Posterior cingulate gyrus (tissue), 11 donors: ENCODE measurements around the gene NRN1L.
A peak's percentile ranks its signal among the peaks of the same experiment; 100 is the strongest.
"Not testable (repeated sequence)": the region's sequence is repeated elsewhere in the genome, so short reads cannot be mapped to it uniquely, and the experiment has no call there.

Source experiments
- DNase-seq, 10 donors: peaks; one replicate each; pipeline versions ENCODE4 v3.0.0 to v3.0.0-alpha.2; 2020 to 2021; ENCODE audit warnings: mixed read lengths in 3 of 10
- intact Hi-C: fragments of 100-400 bp; cut with DNase I; formaldehyde crosslinking; loops from one replicate; pipeline ENCODE4 v1.15.1; 2023

The NRN1L gene

GRCh38 chr16:67857547-67858233 lies 27.0 kb upstream of the NRN1L start:
- intact Hi-C loops = no loop called here

DNA sequence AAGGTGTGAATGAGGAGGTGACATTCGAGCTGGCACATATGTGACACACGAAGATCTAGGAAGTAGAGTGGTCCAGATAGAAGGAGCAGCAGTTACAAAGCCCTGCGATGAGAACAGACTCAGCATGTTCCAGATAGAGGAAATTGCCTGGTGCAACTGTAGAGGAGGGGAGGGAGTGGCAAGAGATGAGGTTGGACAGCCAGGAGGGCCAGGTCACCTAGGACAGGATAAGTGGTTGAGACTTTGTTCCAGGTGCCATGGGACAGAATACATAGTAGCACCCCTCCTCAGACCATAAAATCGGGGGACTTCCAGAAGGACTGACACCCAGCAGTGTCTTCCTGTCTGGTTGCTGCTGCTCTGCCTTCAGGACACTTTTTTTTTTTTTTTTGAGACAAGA lies 26.2 kb upstream of the NRN1L start:
- intact Hi-C loops = no loop called here
- DNase-seq = no peak

More at GRCh38 chr16:67857547-67858233, 27.0 kb upstream of the NRN1L start:
- DNase-seq = no peak

GRCh38 chr16:67860589-67861398 lies 23.9 kb upstream of the NRN1L start:
- DNase-seq = no peak
- intact Hi-C loops = no loop called here

DNA sequence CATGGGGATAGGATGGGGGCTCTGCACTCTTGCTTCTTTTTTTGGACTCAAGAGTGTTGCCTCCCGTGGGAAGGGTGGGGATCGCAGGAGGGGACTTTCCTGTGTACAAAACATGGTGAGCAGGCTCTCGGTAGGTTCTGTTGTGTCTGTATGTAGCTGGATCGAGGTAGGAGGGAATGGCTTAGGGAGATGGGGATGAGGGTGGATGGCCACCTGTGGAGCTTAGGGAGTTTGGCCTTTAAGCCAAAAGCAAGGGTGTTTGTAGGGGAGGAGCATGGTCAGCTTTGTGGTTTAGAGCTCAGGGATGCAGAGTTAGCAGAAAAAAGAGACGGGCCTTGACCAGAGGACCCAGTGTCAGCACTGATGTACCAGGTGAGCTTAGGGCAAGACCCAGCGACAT lies 22.8 kb upstream of the NRN1L start:
- no peak for DNase-seq
- intact Hi-C loops = no loop called here

DNA sequence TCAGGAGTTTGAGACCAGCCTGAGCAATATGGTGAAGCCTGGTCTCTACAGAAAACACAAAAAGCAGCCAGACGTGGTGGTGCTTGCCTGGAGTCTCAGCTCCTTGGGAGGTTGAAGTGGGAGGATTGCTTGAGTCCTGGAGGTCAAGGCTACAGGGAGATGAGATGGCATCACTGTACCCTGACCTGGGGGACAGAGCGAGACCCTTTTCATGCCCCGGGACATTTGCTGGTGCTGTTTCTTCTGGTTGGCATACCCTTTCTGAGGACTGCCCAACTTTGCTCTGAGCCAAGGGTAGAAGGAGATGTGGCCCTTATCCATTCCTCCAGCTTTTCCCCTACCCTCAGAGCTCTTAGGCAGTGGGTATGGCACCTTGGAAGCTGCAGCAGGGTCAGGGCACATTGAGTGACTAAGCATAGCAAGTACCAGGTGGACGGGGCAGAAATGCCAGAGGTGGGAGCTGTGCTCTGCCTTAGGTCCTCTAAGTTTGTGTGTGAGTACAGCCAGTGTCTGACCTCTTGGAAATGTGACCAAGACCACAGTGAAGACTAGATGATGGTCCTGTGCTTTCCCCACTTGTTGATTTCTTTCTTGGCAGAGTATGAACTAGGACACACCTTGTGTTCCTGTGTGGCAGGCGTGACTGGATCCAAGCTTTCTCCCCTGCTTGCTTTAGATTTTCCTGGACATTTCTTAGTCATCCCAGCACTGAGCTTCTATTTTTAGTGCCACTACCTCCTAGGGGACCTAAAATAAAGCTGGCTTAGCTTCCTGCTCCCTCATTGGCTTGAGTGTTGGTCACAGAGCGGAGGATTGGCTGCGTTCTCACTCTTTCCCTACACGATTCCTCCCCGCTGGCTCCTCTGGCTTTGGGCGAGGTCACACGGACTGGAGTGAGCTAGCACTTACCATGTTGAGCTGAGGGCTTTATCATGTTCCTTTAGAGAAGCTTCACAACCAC lies 21.8 kb upstream of the NRN1L start:
- peak in 8 of 10 donors; percentile 49 to 94 (median 69) for DNase-seq
- intact Hi-C loops = no loop called here

DNA sequence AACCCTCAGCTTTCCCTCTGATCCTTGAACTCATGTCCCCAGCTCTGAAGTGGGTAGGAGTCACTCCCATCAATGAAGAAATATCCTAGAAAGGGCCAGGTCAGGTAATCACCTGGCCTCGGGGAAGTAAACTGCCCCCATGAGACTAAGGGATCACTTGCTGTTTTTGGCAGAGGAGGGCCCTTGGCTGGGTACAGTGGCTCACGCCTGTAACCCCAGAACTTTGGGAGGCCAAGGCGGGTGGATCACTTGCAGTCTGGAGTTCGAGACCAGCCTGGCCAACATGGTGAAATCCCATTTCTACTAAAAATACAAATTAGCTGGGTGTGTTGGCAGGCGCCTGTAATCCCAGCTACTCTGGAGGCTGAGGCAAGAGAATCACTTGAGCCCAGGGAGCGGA lies 20.6 kb upstream of the NRN1L start:
- DNase-seq, intact Hi-C loops: not testable (repeated sequence)

DNA sequence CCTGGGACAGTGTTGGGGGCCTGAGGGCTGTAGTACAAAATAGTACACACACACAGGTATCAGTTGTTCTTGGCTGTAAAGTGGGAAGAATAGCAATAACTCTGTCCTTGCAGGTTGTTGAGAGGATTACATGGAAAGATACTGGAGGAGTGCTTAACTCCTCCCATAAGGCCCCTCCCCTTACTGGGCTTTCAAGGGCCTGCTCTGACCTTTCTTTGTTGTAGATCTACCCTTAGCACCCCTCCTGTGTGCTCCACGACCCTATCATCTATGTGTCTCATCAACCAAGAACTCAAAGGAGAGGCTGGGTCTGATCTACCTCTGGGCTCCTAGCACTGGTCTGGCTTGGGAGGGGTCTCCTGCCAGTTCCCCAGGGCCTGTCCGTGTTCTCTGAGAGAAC lies 20.1 kb upstream of the NRN1L start:
- DNase-seq = no peak
- intact Hi-C loops = no loop called here

DNA sequence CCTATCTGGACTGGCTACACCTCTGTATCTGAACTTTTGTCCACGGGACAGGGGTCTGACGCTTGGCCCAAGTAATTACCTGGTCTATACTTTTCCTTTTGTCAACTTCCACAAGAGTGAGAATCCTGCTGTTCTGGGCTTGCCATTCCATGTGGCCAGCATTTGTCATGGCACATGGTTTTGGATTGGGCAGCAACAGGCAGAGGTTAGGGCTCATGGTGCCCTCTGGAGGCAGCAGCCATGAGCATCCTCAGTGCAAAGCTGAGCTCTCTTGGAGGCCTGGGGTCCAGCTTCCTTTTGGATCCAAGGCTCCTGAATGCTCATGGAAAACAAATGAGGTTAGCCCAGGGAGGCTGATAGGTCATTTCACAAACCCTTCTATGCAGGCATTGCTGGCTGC lies 19.4 kb upstream of the NRN1L start:
- no peak for DNase-seq
- intact Hi-C loops = no loop called here

- peak in 8 of 10 donors; percentile 30 to 90 (median 54) for DNase-seq
Measured at GRCh38 chr16:67868290-67868689, 16.4 kb upstream of the NRN1L start.

DNA sequence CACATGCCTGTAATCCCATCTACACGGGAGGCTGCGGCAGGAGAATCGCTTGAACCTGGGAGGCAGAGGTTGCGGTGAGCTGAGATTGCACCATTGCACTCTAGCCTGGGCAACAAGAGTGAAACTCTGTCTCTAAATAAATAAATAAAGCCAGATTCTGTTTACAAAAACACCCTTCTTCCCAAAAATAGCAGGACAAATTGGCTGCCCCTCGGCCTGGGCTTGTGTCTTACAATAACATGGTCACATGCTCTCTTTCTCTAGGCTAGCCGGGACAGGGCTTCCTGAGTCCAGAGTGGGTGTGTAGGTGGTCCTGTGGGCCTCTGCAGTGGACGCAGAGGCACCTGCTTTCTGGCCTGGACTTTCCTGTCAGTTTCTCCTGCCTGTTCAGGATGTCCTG lies 15.0 kb upstream of the NRN1L start:
- intact Hi-C loops = no loop called here
- DNase-seq = no peak

More at GRCh38 chr16:67868290-67868689, 16.4 kb upstream of the NRN1L start:
- intact Hi-C loops = no loop called here

DNA sequence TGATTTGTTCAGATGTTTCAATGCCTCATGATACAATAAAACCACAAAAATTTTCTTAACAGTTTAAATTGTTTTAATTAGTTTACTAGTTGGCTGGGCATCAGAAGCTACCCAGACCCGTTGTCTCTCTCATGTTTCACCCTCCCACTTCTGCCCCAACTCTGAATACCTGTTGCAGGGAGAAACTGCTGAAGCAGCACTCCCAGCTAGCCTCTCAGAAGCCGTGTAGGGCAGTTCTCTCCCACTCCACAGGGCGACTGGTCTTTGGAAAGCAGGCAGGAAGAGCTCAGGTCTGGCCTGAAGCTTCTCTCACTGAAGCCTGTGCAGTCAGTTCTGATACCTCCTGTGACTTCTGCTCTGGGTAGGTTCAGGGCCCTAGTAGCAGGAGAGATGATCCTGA lies 13.4 kb upstream of the NRN1L start:
- no peak for DNase-seq
- intact Hi-C loops = no loop called here

GRCh38 chr16:67872131-67872630 lies 12.5 kb upstream of the NRN1L start:
- intact Hi-C loops = no loop called here
- no peak for DNase-seq

DNA sequence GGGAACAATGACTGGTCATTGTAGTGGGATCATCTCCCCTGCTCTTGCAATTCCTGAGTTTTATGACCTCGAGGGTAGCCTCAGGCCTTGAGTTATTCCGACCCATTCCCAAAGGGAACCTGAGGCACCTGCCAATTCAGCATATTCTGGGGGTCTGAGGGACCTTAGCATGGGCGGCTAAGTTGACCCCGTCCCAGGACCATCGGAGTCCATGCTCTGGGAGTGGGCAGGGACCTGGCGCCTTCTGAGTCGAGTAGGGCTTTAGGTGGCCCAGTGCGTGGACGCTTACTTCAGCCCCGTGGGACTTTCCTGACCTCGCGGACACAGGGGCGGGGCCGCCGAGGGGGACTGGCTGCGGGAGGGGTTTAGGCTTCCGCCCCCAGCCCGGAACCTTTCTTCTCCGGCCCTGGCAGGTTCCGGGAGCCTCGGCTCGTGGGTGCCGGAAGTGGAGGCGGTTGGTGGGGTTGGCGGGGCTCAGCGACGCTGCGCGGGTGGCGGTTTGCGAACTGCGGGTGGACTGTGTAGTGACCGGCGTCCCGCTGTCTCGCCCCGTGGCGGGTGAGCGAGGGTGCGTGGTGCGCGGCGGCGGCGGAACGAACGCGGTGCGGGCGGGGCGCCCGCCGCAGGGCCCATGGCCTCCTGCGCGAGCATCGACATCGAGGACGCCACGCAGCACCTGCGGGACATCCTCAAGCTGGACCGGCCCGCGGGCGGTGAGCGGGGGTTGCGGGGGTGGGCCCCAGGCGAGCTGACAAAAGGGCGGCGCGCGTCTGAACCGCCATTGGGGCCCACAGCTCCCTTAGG lies 11.9 kb upstream of the NRN1L start, which contains the start of gene EDC4:
Gene EDC4 (plus strand): TSS at position 422 of the 804 bp plus-strand sequence. CDS start 210 bp downstream, at position 632.
- DNase-seq = peak; percentile 71 to 96 (median 80)
- intact Hi-C loops = no loop called here

DNA sequence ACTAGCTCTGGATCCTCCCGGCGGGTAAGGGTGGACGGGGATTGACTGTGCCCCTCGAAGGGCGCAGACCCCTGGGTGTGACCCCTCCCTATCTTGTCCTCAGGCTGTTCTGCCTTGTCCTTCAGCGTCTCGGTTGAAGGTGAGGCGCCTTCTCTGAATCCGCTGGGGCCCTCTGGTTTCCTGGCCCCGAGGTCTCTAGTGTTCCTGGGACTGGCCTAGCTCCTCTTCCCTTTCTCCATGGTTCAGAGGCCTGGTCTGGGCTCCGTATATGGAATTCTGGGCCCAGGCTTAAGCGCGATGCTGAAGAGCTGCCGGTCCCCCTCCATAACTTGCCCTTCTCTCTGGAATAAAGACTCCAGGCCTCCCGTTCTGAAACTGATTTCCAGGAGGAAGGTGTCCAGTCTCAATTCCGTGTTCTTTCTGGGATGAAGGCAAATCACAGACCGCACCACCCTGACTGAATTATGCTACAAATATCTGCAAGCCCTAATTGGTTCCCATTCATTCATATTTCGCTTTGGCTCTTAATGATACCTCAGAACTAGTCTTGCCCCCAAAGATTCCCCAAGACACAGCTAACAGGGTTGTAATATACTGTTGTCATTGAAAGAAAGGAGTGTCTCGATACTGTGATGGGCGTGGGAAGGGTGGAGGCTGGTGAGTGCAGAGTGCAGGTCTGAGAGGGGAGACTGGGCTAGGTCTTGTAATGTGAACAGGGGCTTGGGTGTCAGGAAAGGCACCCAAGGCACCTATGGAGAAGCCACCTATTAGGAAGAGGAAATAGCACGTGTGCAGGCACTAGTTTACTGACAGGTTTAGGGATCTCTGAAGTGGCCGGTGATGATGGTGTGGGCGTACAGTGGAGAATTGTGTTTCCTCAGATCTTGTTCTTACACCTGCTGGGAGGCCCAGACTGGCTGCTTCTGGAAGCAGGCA lies 11.0 kb upstream of the NRN1L start:
- DNase-seq = no peak
- intact Hi-C loops = no loop called here

DNA sequence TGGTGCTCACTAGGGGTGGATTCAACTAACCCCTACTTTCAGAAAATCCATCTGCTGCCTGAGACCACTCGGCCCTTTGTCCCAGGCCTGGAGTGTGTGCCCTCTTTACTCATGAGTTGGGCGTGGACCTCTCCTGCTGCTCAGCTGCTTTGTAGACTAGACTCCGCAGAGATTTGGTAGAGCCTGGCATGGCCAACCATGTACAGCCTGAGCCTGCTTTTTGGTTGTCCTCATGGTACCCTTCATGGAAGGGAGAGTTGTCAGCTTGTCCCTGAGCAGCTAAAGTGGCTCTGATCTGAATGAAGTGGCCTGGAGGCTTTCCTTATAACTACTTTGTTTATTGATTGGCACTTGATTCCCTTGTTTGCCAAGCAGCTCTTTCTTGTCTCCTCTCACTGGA lies 10.3 kb upstream of the NRN1L start:
- DNase-seq = no peak
- intact Hi-C loops = no loop called here

DNA sequence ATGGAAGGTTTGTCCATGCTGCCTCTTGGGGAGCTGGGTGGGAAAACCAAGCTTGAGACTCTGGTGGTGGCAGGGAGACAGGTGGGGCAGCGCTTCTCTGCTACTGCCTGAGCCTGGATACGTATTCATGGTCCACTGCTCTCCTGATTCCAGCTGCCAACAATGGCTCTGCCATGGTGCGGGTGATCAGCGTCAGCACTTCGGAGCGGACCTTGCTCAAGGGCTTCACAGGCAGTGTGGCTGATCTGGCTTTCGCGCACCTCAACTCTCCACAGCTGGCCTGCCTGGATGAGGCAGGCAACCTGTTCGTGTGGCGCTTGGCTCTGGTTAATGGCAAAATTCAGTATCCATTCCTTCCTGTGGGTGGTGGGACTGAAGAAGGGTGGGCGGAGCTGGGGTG lies 7.6 kb upstream of the NRN1L start:
- intact Hi-C loops = no loop called here

DNA sequence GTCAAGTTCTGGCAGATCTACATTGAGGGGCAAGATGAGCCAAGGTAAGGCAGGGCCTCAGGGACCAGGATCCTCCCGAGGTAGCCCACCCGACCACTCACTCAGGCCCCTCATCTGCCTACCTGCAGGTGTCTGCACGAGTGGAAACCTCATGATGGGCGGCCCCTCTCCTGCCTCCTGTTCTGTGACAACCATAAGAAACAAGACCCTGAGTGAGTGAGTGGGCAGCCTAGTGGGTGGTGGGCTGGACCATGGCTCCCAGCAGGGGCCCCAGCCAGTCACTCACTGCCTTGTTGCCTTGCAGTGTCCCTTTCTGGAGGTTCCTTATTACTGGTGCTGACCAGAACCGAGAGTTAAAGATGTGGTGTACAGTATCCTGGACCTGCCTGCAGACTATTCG lies 6.5 kb upstream of the NRN1L start:
- peak in 1 of 10 donors; percentile 42 for DNase-seq
- intact Hi-C loops = no loop called here

More for the DNA sequence above, 7.6 kb upstream of the NRN1L start:
- DNase-seq = no peak

GRCh38 chr16:67878846-67879245 lies 5.8 kb upstream of the NRN1L start:
- DNase-seq = peak in 2 of 10 donors; percentile 29 to 66
- intact Hi-C loops = no loop called here
